ENCODE measurements around the gene C16orf96.

GRCh38 chr16:4513086-4513860, 42.9 kb upstream of the C16orf96 start:
- TF ChIP-seq, protein P1, sequence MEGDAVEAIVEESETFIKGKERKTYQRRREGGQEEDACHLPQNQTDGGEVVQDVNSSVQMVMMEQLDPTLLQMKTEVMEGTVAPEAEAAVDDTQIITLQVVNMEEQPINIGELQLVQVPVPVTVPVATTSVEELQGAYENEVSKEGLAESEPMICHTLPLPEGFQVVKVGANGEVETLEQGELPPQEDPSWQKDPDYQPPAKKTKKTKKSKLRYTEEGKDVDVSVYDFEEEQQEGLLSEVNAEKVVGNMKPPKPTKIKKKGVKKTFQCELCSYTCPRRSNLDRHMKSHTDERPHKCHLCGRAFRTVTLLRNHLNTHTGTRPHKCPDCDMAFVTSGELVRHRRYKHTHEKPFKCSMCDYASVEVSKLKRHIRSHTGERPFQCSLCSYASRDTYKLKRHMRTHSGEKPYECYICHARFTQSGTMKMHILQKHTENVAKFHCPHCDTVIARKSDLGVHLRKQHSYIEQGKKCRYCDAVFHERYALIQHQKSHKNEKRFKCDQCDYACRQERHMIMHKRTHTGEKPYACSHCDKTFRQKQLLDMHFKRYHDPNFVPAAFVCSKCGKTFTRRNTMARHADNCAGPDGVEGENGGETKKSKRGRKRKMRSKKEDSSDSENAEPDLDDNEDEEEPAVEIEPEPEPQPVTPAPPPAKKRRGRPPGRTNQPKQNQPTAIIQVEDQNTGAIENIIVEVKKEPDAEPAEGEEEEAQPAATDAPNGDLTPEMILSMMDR (IDR thresholded peaks at IDR 0.05; ENCODE audit: insufficient read depth, low read length), result no peak
- TF ChIP-seq POLR2AphosphoS5 (IDR thresholded peaks at IDR 0.05; ENCODE audit: low read depth), result no peak; the same call in 1 of the 2 replicates
- no peak for TF ChIP-seq GABPA (IDR thresholded peaks at IDR 0.05; ENCODE audit: low read depth)
- TF ChIP-seq, protein P2, sequence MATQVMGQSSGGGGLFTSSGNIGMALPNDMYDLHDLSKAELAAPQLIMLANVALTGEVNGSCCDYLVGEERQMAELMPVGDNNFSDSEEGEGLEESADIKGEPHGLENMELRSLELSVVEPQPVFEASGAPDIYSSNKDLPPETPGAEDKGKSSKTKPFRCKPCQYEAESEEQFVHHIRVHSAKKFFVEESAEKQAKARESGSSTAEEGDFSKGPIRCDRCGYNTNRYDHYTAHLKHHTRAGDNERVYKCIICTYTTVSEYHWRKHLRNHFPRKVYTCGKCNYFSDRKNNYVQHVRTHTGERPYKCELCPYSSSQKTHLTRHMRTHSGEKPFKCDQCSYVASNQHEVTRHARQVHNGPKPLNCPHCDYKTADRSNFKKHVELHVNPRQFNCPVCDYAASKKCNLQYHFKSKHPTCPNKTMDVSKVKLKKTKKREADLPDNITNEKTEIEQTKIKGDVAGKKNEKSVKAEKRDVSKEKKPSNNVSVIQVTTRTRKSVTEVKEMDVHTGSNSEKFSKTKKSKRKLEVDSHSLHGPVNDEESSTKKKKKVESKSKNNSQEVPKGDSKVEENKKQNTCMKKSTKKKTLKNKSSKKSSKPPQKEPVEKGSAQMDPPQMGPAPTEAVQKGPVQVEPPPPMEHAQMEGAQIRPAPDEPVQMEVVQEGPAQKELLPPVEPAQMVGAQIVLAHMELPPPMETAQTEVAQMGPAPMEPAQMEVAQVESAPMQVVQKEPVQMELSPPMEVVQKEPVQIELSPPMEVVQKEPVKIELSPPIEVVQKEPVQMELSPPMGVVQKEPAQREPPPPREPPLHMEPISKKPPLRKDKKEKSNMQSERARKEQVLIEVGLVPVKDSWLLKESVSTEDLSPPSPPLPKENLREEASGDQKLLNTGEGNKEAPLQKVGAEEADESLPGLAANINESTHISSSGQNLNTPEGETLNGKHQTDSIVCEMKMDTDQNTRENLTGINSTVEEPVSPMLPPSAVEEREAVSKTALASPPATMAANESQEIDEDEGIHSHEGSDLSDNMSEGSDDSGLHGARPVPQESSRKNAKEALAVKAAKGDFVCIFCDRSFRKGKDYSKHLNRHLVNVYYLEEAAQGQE (IDR thresholded peaks at IDR 0.05; ENCODE audit: insufficient replicate concordance, low read depth), result no peak
